HuH-7.5 (cell line): ENCODE results near the gene HMGCR.

ENCODE experiments used
- DNase-seq: peaks from one replicate; pipeline ENCODE4 v3.0.0; 2011; ENCODE audit warnings: low spot score

Gene HMGCR

DNA sequence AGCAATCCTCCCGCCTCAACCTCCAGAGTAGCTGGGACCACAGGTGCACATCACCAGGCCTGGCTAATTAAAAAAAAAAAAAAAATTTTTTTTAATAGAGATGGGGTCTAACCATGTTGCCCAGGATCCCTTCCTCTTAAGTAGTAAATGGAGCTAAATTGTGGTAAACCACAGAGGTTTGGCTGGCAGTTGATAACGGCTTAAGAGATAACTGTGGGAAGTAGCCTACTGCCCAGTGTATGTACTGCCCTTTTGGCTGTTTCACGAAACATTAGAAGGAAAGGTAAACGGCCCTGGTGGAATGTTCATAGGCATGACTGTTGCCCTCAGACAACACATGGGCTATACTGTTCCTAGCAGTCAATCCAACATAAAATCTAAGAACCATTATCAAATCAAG lies 44.4 kb downstream of the HMGCR start:
- no peak for DNase-seq

DNA sequence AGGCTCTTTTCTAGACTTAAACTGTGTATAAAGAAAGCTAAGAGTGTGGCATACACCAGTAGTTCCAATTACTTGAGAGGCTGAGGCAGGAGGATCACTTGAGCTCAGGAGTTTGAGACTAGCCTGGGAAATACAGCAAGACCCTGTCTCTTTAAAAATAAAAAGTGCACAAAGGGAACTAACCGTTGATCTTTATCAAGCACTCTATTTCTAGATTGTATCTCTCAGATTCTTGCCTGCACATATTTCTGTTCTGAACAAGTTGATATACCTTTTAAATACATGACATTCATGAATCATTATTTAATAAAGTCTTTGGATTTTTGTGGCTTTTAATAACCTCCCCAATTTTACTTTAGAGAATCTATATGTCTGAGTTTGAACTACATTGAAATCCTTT lies 47.2 kb downstream of the HMGCR start:
- no peak for DNase-seq

DNA sequence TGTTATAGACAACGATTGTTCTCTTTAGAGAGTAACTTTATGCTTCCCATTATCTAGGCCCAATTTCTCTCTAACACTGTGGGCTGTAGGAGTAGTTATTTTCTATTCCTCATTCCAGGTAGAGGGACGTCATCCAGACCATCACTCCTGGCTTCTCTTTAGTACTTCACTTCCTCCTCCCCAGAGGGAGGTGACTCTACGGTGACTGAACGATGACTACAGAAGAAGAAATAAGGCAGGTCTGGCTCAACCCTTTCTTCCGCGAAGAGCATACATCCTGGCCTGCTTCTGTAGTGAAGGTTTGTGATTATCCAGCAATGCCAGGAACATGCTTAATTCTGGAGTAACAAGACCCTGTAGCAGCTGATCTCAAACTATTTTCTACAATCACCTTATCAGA lies 50.8 kb downstream of the HMGCR start:
- DNase-seq, result no peak

DNA sequence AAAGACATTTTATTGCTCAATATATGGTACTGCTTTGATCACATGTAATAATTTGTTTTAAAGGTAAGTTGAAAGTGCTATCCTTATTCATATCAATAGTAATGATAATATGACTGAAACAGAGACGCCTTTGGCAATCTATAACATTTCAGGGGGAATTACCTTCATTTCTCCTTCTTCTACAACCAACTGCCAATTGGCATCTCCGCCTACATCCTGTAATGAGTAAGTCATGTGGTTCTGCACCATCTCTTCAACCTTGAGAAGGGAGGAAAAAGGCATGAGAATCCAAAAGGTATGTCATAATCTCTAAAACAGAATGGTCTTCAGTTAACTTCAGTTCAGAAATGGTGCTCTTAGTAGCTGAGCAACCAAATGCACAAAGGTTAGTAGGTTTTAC lies 52.4 kb downstream of the HMGCR start:
- DNase-seq, result no peak

DNA sequence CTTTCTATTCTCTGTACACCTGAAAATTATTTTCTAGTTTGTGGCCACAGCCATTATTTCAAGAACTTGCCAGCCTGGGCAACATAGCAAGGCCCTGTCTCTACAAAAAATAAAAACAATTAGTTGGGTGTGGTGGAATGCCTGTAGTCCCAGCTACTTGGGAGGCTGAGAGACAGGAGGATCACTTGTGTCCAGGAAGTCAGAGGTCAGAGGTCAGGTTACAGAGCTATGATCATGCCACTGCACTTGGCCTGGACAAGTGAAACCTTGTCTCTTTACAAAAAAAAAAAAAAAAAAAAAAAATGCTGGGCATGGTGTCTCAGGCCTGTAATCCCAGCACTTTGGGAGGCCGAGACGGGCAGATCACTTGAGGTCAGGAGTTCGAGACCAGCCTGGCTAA lies 58.3 kb downstream of the HMGCR start:
- no peak for DNase-seq

DNA sequence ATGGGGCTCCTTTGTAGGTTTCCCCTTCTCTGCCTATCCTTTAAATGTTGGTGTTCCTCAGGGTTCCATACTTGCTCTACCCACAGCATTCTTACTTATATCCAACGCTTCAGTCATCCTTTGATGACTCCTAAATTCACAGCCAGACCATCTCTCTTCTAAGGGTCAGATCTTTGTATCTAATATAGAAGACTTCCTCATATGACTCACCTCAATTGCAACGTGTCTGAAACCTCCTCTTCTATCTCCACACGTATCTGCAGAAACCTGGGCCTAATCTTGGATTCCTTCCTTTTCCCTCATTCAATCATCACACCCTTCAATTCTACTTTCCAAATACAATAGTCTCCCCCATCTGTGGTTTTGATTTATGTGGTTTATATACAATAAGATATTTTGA lies 68.3 kb downstream of the HMGCR start:
- DNase-seq, result no peak
